AG09309 (cell line): Measurements from ENCODE around the gene MED13L.

ENCODE experiments used
- DNase-seq: peaks from one replicate; pipeline ENCODE4 v3.0.0-alpha.2; 2010; ENCODE audit warnings: low read depth
- H3K4me3 ChIP-seq: 2 replicates; pipeline ENCODE4 v1.5.1; 2011; ENCODE audit warnings: mild to moderate bottlenecking, low read depth, low read length, moderate library complexity; ENCODE audit not compliant: control insufficient read depth
- CTCF ChIP-seq: IDR thresholded peaks from 2 replicates; pipeline ENCODE4 v1.5.1; 2011; ENCODE audit warnings: mild to moderate bottlenecking, low read depth, low read length, inconsistent platforms; ENCODE audit not compliant: insufficient read depth, control insufficient read depth; ENCODE audit errors: missing control alignments

The MED13L gene

GRCh38 chr12:116299064-116299463 lies 21.6 kb upstream of the MED13L start:
- DNase-seq, result no peak
- no peak overlapping the region for H3K4me3 ChIP-seq

GRCh38 chr12:116298578-116298977 lies 21.1 kb upstream of the MED13L start:
- no peak overlapping the region for H3K4me3 ChIP-seq
- TF ChIP-seq CTCF, result no peak
- no peak for DNase-seq

More at GRCh38 chr12:116299064-116299463, 21.6 kb upstream of the MED13L start:
- no peak for TF ChIP-seq CTCF

- no peak overlapping the region for H3K4me3 ChIP-seq
- no peak for DNase-seq
- TF ChIP-seq CTCF, result no peak
Observed at GRCh38 chr12:116297224-116297834, 19.8 kb upstream of the MED13L start.

- no peak for DNase-seq
- no peak overlapping the region for H3K4me3 ChIP-seq
- TF ChIP-seq CTCF, result no peak
Observed at GRCh38 chr12:116295327-116296263, 18.1 kb upstream of the MED13L start.

GRCh38 chr12:116294454-116295165 lies 17.1 kb upstream of the MED13L start:
- no peak for TF ChIP-seq CTCF
- no peak for DNase-seq
- no peak overlapping the region for H3K4me3 ChIP-seq

- no peak overlapping the region for H3K4me3 ChIP-seq
- no peak for DNase-seq
- TF ChIP-seq CTCF, result no peak
Observed at GRCh38 chr12:116293687-116294453, 16.4 kb upstream of the MED13L start.
